Measurements from ENCODE around the gene NLRC3.

NLRC3 gene

GRCh38 chr16:3518292-3518985 is 58.8 kb downstream of the NLRC3 start:
- DNase-seq (ENCODE audit: low read depth in 1 of 2, low spot score in 1 of 2), result no peak
- no peak overlapping the region for H3K4me3 ChIP-seq (replicated peaks; ENCODE audit: insufficient read depth, low read length)
- H3K27ac ChIP-seq (replicated peaks), result no peak overlapping the region
- no peaks in the 10 kb centered on the region for H3K27me3 ChIP-seq (ENCODE audit: insufficient read depth, poor library complexity, severe bottlenecking)
- no peak for TF ChIP-seq REST (IDR thresholded peaks at IDR 0.05; ENCODE audit: insufficient replicate concordance, low read depth)
- TF ChIP-seq SPI1 (IDR thresholded peaks at IDR 0.05; ENCODE audit: borderline replicate concordance, low read depth), result no peak
- no peak for TF ChIP-seq POLR2AphosphoS5 (IDR thresholded peaks at IDR 0.05; ENCODE audit: low read depth)
- no peak for TF ChIP-seq CTCF (IDR thresholded peaks at IDR 0.05; ENCODE audit: insufficient read depth, low read length)
- TF ChIP-seq GABPA (IDR thresholded peaks at IDR 0.05; ENCODE audit: low read depth), result no peak

GRCh38 chr16:3515897-3516296 is 61.3 kb downstream of the NLRC3 start:
- DNase-seq (ENCODE audit: low read depth in 1 of 2, low spot score in 1 of 2), result no peak
- Histone ChIP-seq H3K27ac (replicated peaks) (no peak overlapping the region), H3K4me3 (replicated peaks; ENCODE audit: insufficient read depth, low read length) (no peak overlapping the region), H3K27me3 (ENCODE audit: insufficient read depth, poor library complexity, severe bottlenecking) (no peaks in the 10 kb centered on the region)
- TF ChIP-seq CTCF (IDR thresholded peaks at IDR 0.05; ENCODE audit: insufficient read depth, low read length) (no peak), REST (IDR thresholded peaks at IDR 0.05; ENCODE audit: insufficient replicate concordance, low read depth) (no peak), POLR2AphosphoS5 (IDR thresholded peaks at IDR 0.05; ENCODE audit: low read depth) (no peak), GABPA (IDR thresholded peaks at IDR 0.05; ENCODE audit: low read depth) (no peak), SPI1 (IDR thresholded peaks at IDR 0.05; ENCODE audit: borderline replicate concordance, low read depth) (no peak)

- Histone ChIP-seq H3K27me3 (ENCODE audit: insufficient read depth, poor library complexity, severe bottlenecking) (no peaks in the 10 kb centered on the region), H3K27ac (replicated peaks) (no peak overlapping the region), H3K4me3 (replicated peaks; ENCODE audit: insufficient read depth, low read length) (no peak overlapping the region)
- no peak for TF ChIP-seq POLR2AphosphoS5 (IDR thresholded peaks at IDR 0.05; ENCODE audit: low read depth)
- TF ChIP-seq SPI1 (IDR thresholded peaks at IDR 0.05; ENCODE audit: borderline replicate concordance, low read depth), result no peak
- no peak for DNase-seq (ENCODE audit: low read depth in 1 of 2, low spot score in 1 of 2)
These were observed 62.6 kb downstream of the NLRC3 start for GRCh38 chr16:3514621-3515020.

GRCh38 chr16:3513892-3514583 is 63.2 kb downstream of the NLRC3 start:
- Histone ChIP-seq H3K27ac (replicated peaks) (no peak overlapping the region), H3K4me3 (replicated peaks; ENCODE audit: insufficient read depth, low read length) (no peak overlapping the region), H3K27me3 (ENCODE audit: insufficient read depth, poor library complexity, severe bottlenecking) (no peaks in the 10 kb centered on the region)
- no peak for DNase-seq (ENCODE audit: low read depth in 1 of 2, low spot score in 1 of 2)
- TF ChIP-seq GABPA (IDR thresholded peaks at IDR 0.05; ENCODE audit: low read depth), result no peak
- TF ChIP-seq SPI1 (IDR thresholded peaks at IDR 0.05; ENCODE audit: borderline replicate concordance, low read depth), result no peak
- TF ChIP-seq REST (IDR thresholded peaks at IDR 0.05; ENCODE audit: insufficient replicate concordance, low read depth), result no peak
- no peak for TF ChIP-seq CTCF (IDR thresholded peaks at IDR 0.05; ENCODE audit: insufficient read depth, low read length)
- TF ChIP-seq POLR2AphosphoS5 (IDR thresholded peaks at IDR 0.05; ENCODE audit: low read depth), result no peak

All from HL-60 (cell line).